K562 (cell line): ENCODE measurements around the gene NUBPL. TPM values are rescaled to one million over a fixed set of nuclear protein-coding genes. Genes with fewer than 3 reads are reported as not detected.

Source experiments
- ATAC-seq: fragments of 200-7000 bp; cut with Tn5 transposase; 3 replicates; pipeline ENCODE4 v1.9.1; 2020; ENCODE audit warnings: moderate library complexity
- BruUV-seq: library from RNA; stranded (reverse); fragments of 400-500 nt; replicated peaks from 2 replicates; lab custom pipeline; 2021; lab: Mats Ljungman, UMichigan
- CTCF ChIA-PET: fragments of 300-600 bp; formaldehyde crosslinking; extraction: SDS; loops from one replicate; lab custom pipeline; 2021; ENCODE audit warnings: low intra/inter-chr PET ratio; lab: Yijun Ruan, JAX
- POLR2A ChIA-PET: fragments of 300-600, 350-650 bp; sonication (Branson Sonifier 250); formaldehyde crosslinking; extraction: SDS; loops from one replicate; lab custom pipeline; 2021; ENCODE audit warnings: antibody characterized with exemption, inconsistent platforms; lab: Yijun Ruan, JAX
- DNase-seq, 4 experiments: peaks; one replicate each; pipeline versions ENCODE4 v3.0.0 to v3.0.0-alpha.2; 2011 to 2018; ENCODE audit warnings: low spot score in 3 of 4, mixed read lengths in 3 of 4; ENCODE audit errors: extremely low read depth in 1 of 4
- FAIRE-seq: peaks from 2 replicates; lab custom pipeline; 2011; peaks lifted over from hg19 to GRCh38; lab: Jason Lieb, UNC
- H2AFZ ChIP-seq: 2 replicates; pipeline ENCODE4 v1.6.0; 2011; ENCODE audit warnings: low read depth, low read length, control low read depth, inconsistent platforms
- H3K27ac ChIP-seq: fragments of 200-600 bp; 3 replicates; pipeline ENCODE4 v1.8.0; 2011; ENCODE audit warnings: low read depth, mild to moderate bottlenecking, control low read depth, inconsistent platforms, low read length, moderate library complexity, mixed read lengths; ENCODE audit errors: extremely low read depth
- H3K27me3 ChIP-seq, 2 experiments: fragments of 300-600 bp in 1 of 2; 2 replicates in 1 of 2; 3 replicates in 1 of 2; pipeline versions ENCODE4 v1.6.0 to v1.8.0; 2011; ENCODE audit warnings: inconsistent platforms in 2 of 2, low read length in 2 of 2, mild to moderate bottlenecking in 1 of 2, mixed read lengths in 1 of 2, moderate library complexity in 1 of 2; ENCODE audit not compliant: control insufficient read depth in 2 of 2, insufficient read depth in 2 of 2
- H3K36me3 ChIP-seq: fragments of 300-600 bp; 3 replicates; pipeline ENCODE4 v1.8.0; 2011; ENCODE audit warnings: mild to moderate bottlenecking, low read length, inconsistent platforms; ENCODE audit not compliant: control insufficient read depth, insufficient read depth
- H3K4me1 ChIP-seq, 2 experiments: fragments of 200-600 bp in 1 of 2; replicated peaks in 1 of 2; 2 replicates in 1 of 2; 3 replicates in 1 of 2; pipeline versions ENCODE4 v1.5.1 to v1.8.0; 2011; ENCODE audit warnings: inconsistent platforms in 2 of 2, low read length in 2 of 2, mild to moderate bottlenecking in 1 of 2, mixed read lengths in 1 of 2, moderate library complexity in 1 of 2; ENCODE audit not compliant: control insufficient read depth in 2 of 2, insufficient read depth in 2 of 2
- H3K4me2 ChIP-seq: 2 replicates; pipeline ENCODE4 v1.6.1; 2011; ENCODE audit warnings: low read length, control low read depth, inconsistent platforms, mixed read lengths; ENCODE audit not compliant: insufficient read depth
- H3K4me3 ChIP-seq: fragments of 200-600 bp; sonication (generic), shearing (Covaris generic); 2 replicates; pipeline ENCODE4 v1.5.1; 2016; ENCODE audit warnings: control low read depth, inconsistent platforms
- H3K79me2 ChIP-seq: fragments of 200-600 bp; 3 replicates; pipeline ENCODE4 v1.8.0; 2011; ENCODE audit warnings: low read length, inconsistent platforms; ENCODE audit not compliant: control insufficient read depth, insufficient read depth
- H3K9ac ChIP-seq, 2 experiments: 2 replicates each; pipeline versions ENCODE4 v1.6.0 to v1.6.1; 2011; ENCODE audit warnings: low read depth in 2 of 2, low read length in 2 of 2, control low read depth in 1 of 2, inconsistent platforms in 1 of 2, mild to moderate bottlenecking in 1 of 2, mixed read lengths in 1 of 2; ENCODE audit not compliant: insufficient read depth in 1 of 2
- H3K9me1 ChIP-seq: one replicate; pipeline ENCODE4 v1.6.0; 2011; ENCODE audit warnings: inconsistent platforms, mild to moderate bottlenecking, low read length, moderate library complexity; ENCODE audit not compliant: control insufficient read depth, insufficient read depth
- H3K9me3 ChIP-seq: replicated peaks from 2 replicates; pipeline ENCODE4 v1.5.1; 2011; ENCODE audit warnings: low read depth, low read length, inconsistent platforms; ENCODE audit not compliant: control insufficient read depth, insufficient read depth
- H4K20me1 ChIP-seq: replicated peaks from 2 replicates; pipeline ENCODE4 v1.6.1; 2011; ENCODE audit warnings: low read length, inconsistent platforms, mixed read lengths; ENCODE audit not compliant: control insufficient read depth, insufficient read depth
- CBX1 ChIP-seq: sonication (generic); IDR thresholded peaks from 2 replicates; pipeline ENCODE4 v1.6.1; 2016; ENCODE audit warnings: antibody characterized with exemption, low read depth, mild to moderate bottlenecking
- RBM14 ChIP-seq: fragments of 200-400 bp; formaldehyde crosslinking; IDR thresholded peaks from 2 replicates; pipeline ENCODE4 v1.6.1; 2018; ENCODE audit warnings: low read depth, mild to moderate bottlenecking, low read length, moderate library complexity, borderline replicate concordance; ENCODE audit not compliant: insufficient read depth
- XRCC3 ChIP-seq: fragments of 450-650 bp; IDR thresholded peaks from 2 replicates; pipeline ENCODE4 v1.6.1; 2017; ENCODE audit warnings: mild to moderate bottlenecking, moderate library complexity
- ZNF134 ChIP-seq: fragments of 250-450 bp; sonication (Bioruptor Pico); conservative IDR thresholded peaks from 2 replicates; pipeline ENCODE4 v1.4.0; 2020
- ZNF197 ChIP-seq: fragments of 200-800 bp; sonication (Bioruptor generic); IDR thresholded peaks from 2 replicates; pipeline ENCODE4 v1.6.1; 2016; ENCODE audit warnings: low read depth, missing genetic modification characterization, missing compliant biosample characterization
- WGBS: fragments of 100-300 bp; shearing (Covaris generic); methylation state at CpG from one replicate; pipeline ENCODE4 v1.1.6; 2016; ENCODE audit warnings: low coverage, mixed read lengths; ENCODE audit not compliant: insufficient coverage; ENCODE audit errors: missing lambda C conversion rate; 5-methylcytosine and 5-hydroxymethylcytosine counted together
- in situ Hi-C: fragments of 300-500 bp; cut with MboI; formaldehyde crosslinking; loops from 4 replicates; pipeline ENCODE4 v1.15.0; 2018; ENCODE audit warnings: inconsistent platforms, mixed read lengths
- intact Hi-C: fragments of 100-400 bp; cut with micrococcal nuclease; formaldehyde crosslinking; loops from 2 replicates; pipeline ENCODE4 v1.14.2; 2022
- polyA plus RNA-seq, 8 experiments: library from polyadenylated mRNA; depleted of rRNA in 4 of 8; stranded (reverse) in 5 of 8; unstranded in 3 of 8; fragments of >200 nt; fragmentation: Nextera tagmentation in 2 of 8; fragmentation: Illumina TruSeq in 1 of 8; extraction: Ambion mirVana in 2 of 8; extraction: Trizol in 1 of 8; gene quantifications; 2 replicates each; pipeline versions ENCODE4 v1.2.1 to v1.2.3, GENCODE V29; 2011 to 2014; ENCODE audit warnings: inconsistent platforms in 1 of 8, missing spikeins in 1 of 8
- total RNA-seq, 7 experiments: library from RNA; depleted of rRNA in 6 of 7; stranded (reverse); fragments of >200 nt in 6 of 7; fragmentation: Illumina TruSeq in 2 of 7; extraction: Trizol in 2 of 7; gene quantifications; 2 replicates each; pipeline versions ENCODE4 v1.2.1 to v1.2.3, GENCODE V29; 2011 to 2021; ENCODE audit warnings: low replicate concordance in 1 of 7
- TF ChIP-seq, protein P1 (sequence below), 2 experiments: fragments of 450-650 bp; formaldehyde crosslinking in 1 of 2; IDR thresholded peaks; 2 replicates each; pipeline versions ENCODE4 v1.4.0 to v1.6.1; 2014 to 2020; ENCODE audit warnings: mild to moderate bottlenecking in 2 of 2, borderline replicate concordance in 1 of 2, low read depth in 1 of 2
- TF ChIP-seq, protein P2 (sequence below): fragments of 250-450 bp; sonication (Bioruptor Pico); IDR thresholded peaks from 2 replicates; pipeline ENCODE4 v1.5.1; 2021; ENCODE audit warnings: mild to moderate bottlenecking
- TF ChIP-seq, protein P3 (sequence below): sonication (generic); formaldehyde crosslinking; IDR thresholded peaks from 2 replicates; pipeline ENCODE4 v1.8.1; 2023; ENCODE audit warnings: mild to moderate bottlenecking, missing genetic modification reagents

NUBPL gene
- total and polyA plus RNA-seq, 9 of the 15 experiments (the other 6 are each of a cell fraction or from before 2014, with no cell fraction given) = 3.2 to 8.7 (median 6.1) TPM

DNA sequence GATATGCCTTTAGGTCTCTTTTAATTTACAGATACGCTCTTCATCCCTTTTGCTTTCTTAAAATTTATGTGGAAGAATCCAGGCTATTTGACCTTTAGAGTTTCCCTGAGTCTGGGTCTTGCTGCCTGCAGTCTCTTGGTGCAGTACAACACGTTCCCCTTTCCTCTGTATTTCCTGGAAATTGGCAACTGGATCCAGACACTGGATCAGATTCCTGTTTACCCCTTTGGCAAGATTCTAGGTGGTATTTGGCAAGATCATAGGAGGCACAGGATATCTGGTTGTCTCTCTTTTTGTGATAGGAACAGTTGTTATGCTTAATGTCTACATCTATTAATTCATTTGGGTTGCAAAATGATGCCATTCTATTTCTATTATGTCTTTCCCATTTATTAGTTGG, 328.1 kb downstream of the NUBPL start:
- no peak for FAIRE-seq
- Histone ChIP-seq H3K4me2 (no peak overlapping the region), H3K4me1 (peaks cover 7 to 14% of the 10 kb centered on the region in 2 experiments; a peak in 4 of 5 replicates), H2AFZ (no peak overlapping the region), H3K27me3 (no peaks in the 10 kb centered on the region; a peak in 1 of 5 replicates), H3K4me3 (no peak overlapping the region), H3K9me3 (no peaks in the 10 kb centered on the region), H3K9me1 (no peaks in the 10 kb centered on the region), H3K9ac (no peak overlapping the region), H4K20me1 (no peaks in the 10 kb centered on the region), H3K36me3 (no peaks in the 10 kb centered on the region), H3K27ac (no peak overlapping the region), H3K79me2 (no peaks in the 10 kb centered on the region)
- CTCF ChIA-PET = no interaction called here
- ATAC-seq = no peak
- intact Hi-C loops = no loop called here
- in situ Hi-C loops = no loop called here
- WGBS = 31% methylated on average over 2 of the region's 2 CpGs
- POLR2A ChIA-PET = no interaction called here
- DNase-seq = no peak
- no TSS peak for BruUV-seq
- TF ChIP-seq CBX1 (no peak), RBM14 (no peak), ZNF197 (CRISPR knock-in tag) (no peak), ZNF134 (CRISPR knock-in tag) (no peak), XRCC3 (no peak)
- TF ChIP-seq, protein P1, sequence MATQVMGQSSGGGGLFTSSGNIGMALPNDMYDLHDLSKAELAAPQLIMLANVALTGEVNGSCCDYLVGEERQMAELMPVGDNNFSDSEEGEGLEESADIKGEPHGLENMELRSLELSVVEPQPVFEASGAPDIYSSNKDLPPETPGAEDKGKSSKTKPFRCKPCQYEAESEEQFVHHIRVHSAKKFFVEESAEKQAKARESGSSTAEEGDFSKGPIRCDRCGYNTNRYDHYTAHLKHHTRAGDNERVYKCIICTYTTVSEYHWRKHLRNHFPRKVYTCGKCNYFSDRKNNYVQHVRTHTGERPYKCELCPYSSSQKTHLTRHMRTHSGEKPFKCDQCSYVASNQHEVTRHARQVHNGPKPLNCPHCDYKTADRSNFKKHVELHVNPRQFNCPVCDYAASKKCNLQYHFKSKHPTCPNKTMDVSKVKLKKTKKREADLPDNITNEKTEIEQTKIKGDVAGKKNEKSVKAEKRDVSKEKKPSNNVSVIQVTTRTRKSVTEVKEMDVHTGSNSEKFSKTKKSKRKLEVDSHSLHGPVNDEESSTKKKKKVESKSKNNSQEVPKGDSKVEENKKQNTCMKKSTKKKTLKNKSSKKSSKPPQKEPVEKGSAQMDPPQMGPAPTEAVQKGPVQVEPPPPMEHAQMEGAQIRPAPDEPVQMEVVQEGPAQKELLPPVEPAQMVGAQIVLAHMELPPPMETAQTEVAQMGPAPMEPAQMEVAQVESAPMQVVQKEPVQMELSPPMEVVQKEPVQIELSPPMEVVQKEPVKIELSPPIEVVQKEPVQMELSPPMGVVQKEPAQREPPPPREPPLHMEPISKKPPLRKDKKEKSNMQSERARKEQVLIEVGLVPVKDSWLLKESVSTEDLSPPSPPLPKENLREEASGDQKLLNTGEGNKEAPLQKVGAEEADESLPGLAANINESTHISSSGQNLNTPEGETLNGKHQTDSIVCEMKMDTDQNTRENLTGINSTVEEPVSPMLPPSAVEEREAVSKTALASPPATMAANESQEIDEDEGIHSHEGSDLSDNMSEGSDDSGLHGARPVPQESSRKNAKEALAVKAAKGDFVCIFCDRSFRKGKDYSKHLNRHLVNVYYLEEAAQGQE (IDR thresholded peaks at IDR 0.05; ENCODE audit: borderline replicate concordance) = no peak
- TF ChIP-seq, protein P1 (CRISPR knock-in tag; IDR thresholded peaks at IDR 0.05; ENCODE audit: low read depth) = no peak
- TF ChIP-seq, protein P2, sequence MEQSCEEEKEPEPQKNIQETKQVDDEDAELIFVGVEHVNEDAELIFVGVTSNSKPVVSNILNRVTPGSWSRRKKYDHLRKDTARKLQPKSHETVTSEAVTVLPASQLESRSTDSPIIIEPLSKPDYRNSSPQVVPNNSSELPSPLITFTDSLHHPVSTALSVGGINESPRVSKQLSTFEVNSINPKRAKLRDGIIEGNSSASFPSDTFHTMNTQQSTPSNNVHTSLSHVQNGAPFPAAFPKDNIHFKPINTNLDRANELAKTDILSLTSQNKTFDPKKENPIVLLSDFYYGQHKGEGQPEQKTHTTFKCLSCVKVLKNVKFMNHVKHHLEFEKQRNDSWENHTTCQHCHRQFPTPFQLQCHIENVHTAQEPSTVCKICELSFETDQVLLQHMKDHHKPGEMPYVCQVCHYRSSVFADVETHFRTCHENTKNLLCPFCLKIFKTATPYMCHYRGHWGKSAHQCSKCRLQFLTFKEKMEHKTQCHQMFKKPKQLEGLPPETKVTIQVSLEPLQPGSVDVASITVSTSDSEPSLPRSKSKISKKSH (CRISPR knock-in tag) = no peak
- TF ChIP-seq, protein P3, sequence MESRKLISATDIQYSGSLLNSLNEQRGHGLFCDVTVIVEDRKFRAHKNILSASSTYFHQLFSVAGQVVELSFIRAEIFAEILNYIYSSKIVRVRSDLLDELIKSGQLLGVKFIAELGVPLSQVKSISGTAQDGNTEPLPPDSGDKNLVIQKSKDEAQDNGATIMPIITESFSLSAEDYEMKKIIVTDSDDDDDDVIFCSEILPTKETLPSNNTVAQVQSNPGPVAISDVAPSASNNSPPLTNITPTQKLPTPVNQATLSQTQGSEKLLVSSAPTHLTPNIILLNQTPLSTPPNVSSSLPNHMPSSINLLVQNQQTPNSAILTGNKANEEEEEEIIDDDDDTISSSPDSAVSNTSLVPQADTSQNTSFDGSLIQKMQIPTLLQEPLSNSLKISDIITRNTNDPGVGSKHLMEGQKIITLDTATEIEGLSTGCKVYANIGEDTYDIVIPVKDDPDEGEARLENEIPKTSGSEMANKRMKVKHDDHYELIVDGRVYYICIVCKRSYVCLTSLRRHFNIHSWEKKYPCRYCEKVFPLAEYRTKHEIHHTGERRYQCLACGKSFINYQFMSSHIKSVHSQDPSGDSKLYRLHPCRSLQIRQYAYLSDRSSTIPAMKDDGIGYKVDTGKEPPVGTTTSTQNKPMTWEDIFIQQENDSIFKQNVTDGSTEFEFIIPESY (CRISPR knock-in tag) = no peak
